ENCODE measurements around the gene PRRT2. TPM values are rescaled to one million over a fixed set of nuclear protein-coding genes. Genes with fewer than 3 reads are reported as not detected.
A peak's percentile ranks its signal among the peaks of the same experiment; 100 is the strongest.

Gene PRRT2
- total RNA-seq, 3 donors from 2014 or later: 2.9 to 3.9 (median 3.5) TPM

DNA sequence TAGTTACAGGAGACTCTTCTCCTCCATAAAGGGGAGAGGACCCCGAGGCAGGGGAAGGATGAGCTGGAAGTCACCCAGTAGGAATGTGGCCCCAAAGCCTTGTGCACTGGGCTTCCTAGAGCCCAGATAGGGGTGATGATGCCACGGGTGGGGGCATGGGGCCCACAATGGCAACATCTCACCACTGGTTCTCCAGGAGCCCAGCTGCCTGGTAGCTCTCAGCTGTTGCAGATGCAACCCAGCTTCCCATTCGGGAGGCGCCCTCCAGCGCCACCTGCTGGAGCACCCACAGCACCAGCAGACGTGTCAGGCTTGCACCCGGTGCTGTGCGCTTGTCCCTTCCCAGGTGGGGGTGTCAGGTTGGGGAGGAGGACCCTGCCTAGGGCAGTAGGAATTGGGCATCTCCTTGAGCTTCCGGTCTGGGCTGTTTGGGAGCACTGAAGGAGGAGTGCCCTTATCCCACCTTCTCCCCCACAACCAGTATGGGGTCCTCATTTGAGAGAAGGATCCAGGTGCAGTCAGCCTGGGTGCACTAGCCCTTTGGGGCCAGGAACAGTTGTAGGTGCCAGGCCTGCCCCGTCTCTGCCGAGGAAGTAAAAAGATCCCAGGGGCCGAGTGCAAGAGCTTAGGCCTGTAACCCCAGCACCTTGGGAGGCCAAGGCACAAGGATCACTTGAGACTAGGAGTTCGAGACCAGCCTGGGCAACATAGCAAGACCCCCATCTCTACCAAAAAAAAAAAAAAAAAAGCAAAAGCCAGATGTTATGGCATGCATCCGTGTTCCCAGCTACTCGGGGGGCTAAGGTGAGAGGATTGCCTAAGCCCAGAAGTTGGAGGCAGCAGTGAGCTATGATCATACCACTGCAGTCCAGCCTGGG lies 36.7 kb downstream of the PRRT2 start:
- intact Hi-C loops (cut with DNase I; ENCODE audit: low total_unique reads): no loop called here
- H3K4me3 ChIP-seq: no peak overlapping the region
- H3K9me3 ChIP-seq: no peaks in the 10 kb centered on the region
- TF ChIP-seq CTCF (IDR thresholded peaks at IDR 0.05): peak in 2 of 3 donors; percentile 78
- TF ChIP-seq POLR2AphosphoS5 (IDR thresholded peaks at IDR 0.05): peak in 1 of 3 donors; percentile 33
- TF ChIP-seq POLR2A (IDR thresholded peaks at IDR 0.05): no peak
- no peaks in the 10 kb centered on the region for H3K4me1 ChIP-seq
- H3K36me3 ChIP-seq: no peaks in the 10 kb centered on the region
- no peaks in the 10 kb centered on the region for H3K27me3 ChIP-seq
- peak; percentile 34 to 67 for DNase-seq (ENCODE audit: low spot score in 2 of 2)
- H3K27ac ChIP-seq: no peak overlapping the region

DNA sequence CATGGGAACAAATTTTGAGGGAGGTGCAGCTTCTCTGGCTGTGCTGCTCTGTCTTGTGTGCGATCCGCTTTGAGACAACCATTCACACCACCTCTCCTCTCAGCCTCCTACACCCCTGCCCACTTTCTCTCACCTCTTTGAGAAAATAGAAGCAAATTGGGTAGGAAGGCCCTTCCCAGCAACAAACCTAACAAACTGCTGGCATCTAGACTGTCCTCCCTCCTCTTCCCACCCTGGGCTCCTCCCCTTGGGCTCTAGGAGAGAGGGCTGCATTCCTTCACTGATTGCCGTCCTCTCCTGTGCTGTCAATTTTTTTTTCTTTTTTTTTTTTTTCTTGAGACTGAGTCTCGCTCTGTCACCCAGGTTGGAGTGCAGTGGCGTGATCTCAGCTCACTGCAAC lies 37.5 kb downstream of the PRRT2 start:
- Histone ChIP-seq H3K4me1 (no peaks in the 10 kb centered on the region), H3K27me3 (no peaks in the 10 kb centered on the region), H3K4me3 (no peak overlapping the region), H3K9me3 (no peaks in the 10 kb centered on the region), H3K27ac (no peak overlapping the region), H3K36me3 (no peaks in the 10 kb centered on the region)
- no peak for DNase-seq (ENCODE audit: low spot score in 2 of 2)
- intact Hi-C loops (cut with DNase I; ENCODE audit: low total_unique reads): no loop called here
- no peak for TF ChIP-seq POLR2AphosphoS5 (IDR thresholded peaks at IDR 0.05)
- TF ChIP-seq POLR2A (IDR thresholded peaks at IDR 0.05): no peak
- TF ChIP-seq CTCF (IDR thresholded peaks at IDR 0.05): no peak

- TF ChIP-seq POLR2A (IDR thresholded peaks at IDR 0.05): no peak
- no peak for TF ChIP-seq CTCF (IDR thresholded peaks at IDR 0.05)
- TF ChIP-seq POLR2AphosphoS5 (IDR thresholded peaks at IDR 0.05): no peak
- DNase-seq (ENCODE audit: low spot score in 2 of 2): no peak
- Histone ChIP-seq H3K36me3 (no peaks in the 10 kb centered on the region), H3K4me1 (no peaks in the 10 kb centered on the region), H3K27ac (no peak overlapping the region), H3K27me3 (no peaks in the 10 kb centered on the region), H3K4me3 (no peak overlapping the region), H3K9me3 (no peaks in the 10 kb centered on the region)
- intact Hi-C loops (cut with DNase I; ENCODE audit: low total_unique reads): no loop called here
These were observed 39.0 kb downstream of the PRRT2 start for GRCh38 chr16:29850998-29851397.

GRCh38 chr16:29852654-29853053 lies 40.7 kb downstream of the PRRT2 start:
- no peak for DNase-seq (ENCODE audit: low spot score in 2 of 2)
- intact Hi-C loops (cut with DNase I; ENCODE audit: low total_unique reads): no loop called here
- no peaks in the 10 kb centered on the region for H3K27me3 ChIP-seq
- H3K9me3 ChIP-seq: no peaks in the 10 kb centered on the region
- no peaks in the 10 kb centered on the region for H3K36me3 ChIP-seq
- no peak for TF ChIP-seq POLR2A (IDR thresholded peaks at IDR 0.05)
- TF ChIP-seq POLR2AphosphoS5 (IDR thresholded peaks at IDR 0.05): no peak
- no peak for TF ChIP-seq CTCF (IDR thresholded peaks at IDR 0.05)
- H3K4me3 ChIP-seq: no peak overlapping the region
- no peaks in the 10 kb centered on the region for H3K4me1 ChIP-seq
- peak overlapping the region in 1 of 2 donors; percentile 61 for H3K27ac ChIP-seq

DNA sequence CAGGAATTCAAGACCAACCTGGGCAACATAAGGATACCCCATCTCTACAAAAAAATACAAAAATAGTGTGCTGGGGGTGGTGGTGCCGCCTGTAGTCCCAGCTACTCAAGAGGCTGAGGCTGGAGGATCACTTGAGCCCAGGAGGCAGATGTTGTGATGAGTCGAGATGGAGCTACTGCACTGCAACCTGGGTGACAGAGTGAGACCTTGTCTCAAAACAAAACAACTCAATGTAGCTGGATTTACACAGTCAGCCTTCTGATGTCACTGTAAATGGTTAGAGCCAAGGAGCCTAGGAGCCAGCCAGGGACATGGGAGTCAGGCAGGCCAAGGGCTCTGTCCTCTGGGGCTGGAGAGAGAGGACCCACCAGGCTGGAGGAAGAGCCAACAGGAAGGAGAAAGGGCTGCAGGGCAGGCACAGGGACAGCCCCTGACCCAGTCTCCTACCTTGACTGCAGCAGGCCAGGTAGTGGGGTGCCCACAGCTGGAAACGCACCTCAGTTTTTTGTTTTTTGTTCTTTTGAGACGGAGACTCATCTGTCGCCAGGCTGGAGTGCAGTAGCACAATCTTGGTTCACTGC lies 42.6 kb downstream of the PRRT2 start:
- Histone ChIP-seq H3K27me3 (no peaks in the 10 kb centered on the region), H3K4me1 (no peaks in the 10 kb centered on the region), H3K27ac (no peak overlapping the region), H3K36me3 (no peaks in the 10 kb centered on the region), H3K4me3 (no peak overlapping the region), H3K9me3 (no peaks in the 10 kb centered on the region)
- intact Hi-C loops (cut with DNase I; ENCODE audit: low total_unique reads): no loop called here
- TF ChIP-seq CTCF (IDR thresholded peaks at IDR 0.05): no peak
- no peak for TF ChIP-seq POLR2A (IDR thresholded peaks at IDR 0.05)
- no peak for TF ChIP-seq POLR2AphosphoS5 (IDR thresholded peaks at IDR 0.05)
- DNase-seq (ENCODE audit: low spot score in 2 of 2): no peak

Data from breast epithelium (tissue), 4 donors.